Activated CD4-positive, alpha-beta T cell treated with anti-CD3 and anti-CD28 coated beads, Interleukin-2, amount 50 U/mL, for 16 hours (primary cell): Measurements from ENCODE around the gene SORBS1.

ENCODE experiments used
- DNase-seq: peaks from one replicate; pipeline ENCODE4 v3.0.0-alpha.2; 2020

The SORBS1 gene

DNA sequence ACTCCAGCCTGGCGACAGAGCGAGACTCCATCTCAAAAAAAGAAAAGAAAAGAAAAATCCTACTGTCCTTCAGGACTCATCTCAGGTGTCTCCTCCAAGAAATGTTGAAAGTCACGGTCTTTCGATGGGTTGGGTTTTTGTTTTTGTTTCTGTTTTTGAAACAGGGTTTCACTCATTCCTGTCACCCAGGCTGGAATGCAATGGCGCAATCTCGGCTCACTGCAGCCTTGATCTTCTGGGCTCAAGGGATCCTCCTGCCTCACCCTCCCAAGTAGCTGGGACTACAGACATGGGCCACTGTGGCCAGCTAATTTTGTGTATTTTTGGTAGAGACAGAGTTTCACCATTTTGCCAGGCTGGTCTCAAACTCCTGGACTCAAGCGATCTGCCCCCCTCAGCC, 3.1 kb upstream of the SORBS1 start:
- no peak for DNase-seq

DNA sequence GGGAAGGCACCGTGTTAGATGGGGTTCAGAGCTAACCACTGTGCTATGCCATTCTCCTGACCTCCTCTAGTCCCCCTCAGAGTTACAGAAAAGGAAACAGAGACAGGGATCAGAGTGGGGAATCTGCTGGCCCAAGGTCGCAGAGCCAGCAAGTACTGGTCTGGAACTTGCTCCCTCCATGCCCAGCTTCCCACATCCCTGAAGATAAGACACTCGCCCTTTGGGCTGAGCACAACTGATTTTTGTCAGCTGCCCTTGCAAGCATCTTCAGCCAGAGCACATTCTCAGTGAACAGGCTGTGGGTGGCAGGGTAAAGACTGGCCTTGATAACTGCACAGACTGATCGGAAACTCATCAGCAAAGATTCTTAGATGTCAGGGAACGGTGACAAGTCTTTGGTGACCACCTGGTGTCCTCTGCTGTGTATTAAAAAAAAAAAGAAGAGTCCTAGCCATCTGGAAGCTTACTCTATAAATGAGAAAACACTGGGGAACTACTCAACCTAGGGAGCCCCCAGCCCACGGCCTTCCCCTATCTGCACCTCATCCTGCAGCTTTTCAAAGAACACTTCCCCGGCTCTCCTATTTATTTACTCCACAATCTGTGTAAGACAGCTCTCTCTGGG, 1.3 kb upstream of the SORBS1 start:
- DNase-seq: no peak

DNA sequence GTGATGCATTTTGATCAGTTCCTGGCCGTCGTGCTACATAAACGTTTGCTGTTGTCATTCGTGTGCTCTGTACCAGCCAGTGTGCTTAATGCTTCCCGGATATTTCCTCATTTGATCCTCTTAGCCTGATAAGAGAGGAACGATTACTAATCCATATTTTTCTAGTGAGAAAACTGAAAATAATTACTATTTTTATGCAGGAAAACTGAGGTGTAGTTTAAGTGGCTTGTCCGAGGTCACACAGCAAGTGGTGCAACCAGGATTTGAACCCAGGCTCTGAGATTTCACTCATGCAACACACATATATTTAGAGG, 650 bp upstream of the SORBS1 start:
- no peak for DNase-seq

DNA sequence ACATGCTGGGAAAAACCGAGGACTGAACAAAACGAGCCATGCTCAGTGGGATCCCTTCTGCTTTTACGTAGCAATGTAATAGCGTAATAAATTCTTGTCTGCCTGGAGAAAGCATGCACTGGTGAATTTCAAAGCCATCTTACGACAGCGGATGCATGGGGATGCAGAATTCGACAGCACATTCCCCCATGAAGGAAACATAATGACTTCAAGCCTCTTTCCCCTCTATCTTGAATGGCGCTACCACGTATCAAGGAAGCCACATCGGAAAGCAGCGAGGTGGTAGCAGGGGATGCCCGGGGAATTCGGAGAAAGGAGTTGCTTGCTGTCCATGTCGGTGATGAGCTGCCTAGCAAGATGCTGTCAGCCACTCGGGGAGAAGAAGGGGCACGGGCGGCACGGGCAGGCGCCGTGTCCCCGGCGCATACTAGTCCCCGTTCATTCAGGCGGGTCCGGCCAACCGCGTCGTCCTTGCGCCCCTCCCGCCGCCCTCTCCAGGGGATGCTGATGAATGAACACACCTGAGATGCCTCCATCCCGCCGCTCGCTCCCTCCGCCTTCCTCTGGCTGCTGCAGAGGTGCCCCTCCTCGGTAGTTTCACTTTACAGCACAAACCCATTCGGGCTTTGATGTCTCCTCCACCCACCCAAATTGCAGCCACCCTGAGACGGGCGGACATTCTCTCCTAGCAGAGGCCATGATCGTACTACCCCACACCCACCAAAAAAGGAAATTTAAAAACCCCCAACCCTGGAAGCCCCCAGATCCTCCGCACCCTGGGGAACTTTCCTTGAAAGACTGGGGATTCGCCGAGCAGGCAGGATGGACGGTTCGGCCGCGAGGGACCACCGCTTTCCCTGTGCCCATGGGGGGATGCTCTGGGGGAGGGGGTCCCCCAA, 644 bp downstream of the SORBS1 start:
- DNase-seq: peak; percentile 33

DNA sequence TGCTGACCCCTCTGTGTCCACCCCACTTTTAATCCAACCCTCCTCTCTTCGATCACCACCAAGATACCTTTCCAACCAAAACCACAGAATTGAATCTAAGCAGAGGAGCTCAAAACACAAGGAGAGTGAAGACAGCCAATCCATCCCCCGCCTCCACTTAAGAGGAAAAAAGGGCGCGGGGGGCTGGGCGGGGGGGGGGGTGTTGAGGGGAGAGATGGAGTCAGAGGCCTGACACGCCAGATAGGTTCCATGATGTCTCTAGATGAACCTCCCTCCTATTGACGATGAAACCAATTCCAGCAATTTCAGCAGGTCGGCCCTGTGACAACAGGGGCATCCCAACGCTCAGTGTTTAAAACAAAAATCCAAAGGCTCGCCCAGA, 1.3 kb downstream of the SORBS1 start:
- no peak for DNase-seq

DNA sequence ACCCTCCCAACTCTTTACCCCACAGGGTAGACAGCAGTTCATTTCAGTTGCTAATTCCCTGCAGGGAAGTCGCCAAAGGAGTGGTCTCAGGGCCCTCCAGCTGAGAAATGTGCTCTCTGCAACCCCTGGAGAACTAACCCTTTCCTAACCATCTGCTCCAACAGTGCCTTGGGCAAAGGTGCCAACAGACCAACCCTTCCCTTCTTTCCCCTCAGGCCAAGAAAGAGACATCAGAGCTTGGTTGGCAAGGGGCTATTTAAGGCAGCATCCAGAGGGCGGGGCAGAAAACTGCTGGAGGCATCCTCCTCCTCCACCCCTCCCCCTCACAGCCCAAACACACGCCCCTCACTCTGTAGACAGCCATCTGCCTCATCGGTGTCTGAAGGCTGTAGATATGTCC, 1.7 kb downstream of the SORBS1 start:
- DNase-seq: no peak

DNA sequence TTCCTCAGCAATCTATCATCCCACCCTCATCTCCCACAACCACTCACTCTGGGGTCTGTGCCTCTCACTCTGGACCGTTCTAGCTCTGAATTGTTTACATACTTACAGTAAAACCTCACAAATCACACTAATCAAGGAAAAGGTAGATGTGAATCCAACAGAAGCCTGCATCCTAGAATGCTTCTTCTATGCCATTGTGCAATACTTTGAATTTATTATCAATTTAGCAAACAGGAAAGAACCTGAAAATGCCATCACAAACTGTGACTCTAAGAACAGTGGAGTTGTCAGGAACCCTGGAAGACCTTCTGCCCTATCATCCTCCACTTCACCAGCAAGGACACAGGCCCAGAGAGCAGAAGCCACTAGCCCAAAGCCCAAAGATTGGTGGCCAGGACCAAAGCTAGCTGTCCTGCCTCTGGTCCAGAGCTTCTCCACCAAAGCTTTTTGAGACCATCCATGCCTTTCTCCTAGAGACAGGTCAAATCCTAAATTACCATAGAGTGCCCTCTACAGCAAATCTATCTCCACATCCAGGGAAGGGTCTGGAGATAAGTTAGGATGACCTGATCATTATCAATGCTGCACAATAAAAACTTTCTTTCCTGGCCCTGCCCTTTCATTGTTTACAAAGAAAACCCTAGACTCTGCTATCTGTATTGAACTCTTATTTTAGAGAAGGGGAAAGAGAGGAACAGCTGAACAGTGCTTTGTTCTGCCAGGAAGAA, 2.4 kb downstream of the SORBS1 start:
- DNase-seq: no peak

DNA sequence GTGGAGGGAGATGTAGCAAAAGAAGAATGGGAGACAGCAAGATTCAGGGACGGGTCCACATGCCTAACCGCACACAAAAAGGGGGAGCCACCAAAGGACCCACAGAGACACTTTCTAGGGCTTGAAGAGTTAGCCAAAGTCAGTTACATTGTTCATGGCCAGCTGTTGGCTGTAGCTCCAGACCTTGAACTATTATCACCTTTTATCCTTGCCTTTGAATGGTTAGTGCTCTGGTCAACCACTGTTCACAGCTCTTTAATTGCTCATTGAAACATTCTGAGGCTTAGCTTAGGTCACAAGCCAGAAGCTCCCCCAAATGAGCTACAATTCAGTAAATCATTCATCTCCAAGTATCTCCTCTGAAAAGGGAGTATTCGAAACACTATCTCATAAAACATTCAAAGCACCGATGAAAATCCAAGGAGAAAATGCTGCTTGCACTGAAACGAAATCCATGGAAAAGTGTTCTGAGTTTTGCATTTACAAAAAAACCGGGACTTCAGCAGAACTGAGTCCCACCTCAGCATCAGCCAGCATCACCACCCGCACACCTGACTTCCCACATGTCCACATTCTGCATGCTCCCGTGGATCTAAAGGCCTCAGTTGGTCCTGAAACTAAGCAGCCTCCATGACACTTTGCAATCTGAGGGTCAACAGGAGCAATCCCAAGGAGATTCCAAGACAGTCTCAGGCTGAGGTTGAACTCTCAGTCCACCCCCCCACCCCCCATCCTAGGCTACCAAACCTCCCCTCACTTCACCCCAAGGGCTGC, 4.0 kb downstream of the SORBS1 start:
- no peak for DNase-seq

DNA sequence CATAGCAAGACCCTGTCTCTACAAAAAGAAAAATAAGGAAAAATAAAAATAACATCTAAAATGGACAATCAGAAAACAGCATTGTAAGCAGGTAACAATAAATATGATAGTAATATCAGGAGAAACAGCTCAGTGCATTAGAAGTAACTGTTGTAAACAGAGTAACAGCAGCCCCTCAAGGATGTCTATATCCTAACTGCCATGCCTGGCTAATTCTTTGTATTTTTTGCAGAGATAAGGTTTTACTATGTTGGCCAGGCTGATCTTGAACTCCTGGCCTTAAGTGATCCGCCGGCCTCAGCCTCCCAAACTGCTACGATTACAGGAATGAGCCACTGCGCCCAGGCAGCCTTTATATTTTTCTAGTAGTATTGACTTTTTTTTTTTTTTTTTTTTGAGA, 7.5 kb downstream of the SORBS1 start:
- DNase-seq: no peak

DNA sequence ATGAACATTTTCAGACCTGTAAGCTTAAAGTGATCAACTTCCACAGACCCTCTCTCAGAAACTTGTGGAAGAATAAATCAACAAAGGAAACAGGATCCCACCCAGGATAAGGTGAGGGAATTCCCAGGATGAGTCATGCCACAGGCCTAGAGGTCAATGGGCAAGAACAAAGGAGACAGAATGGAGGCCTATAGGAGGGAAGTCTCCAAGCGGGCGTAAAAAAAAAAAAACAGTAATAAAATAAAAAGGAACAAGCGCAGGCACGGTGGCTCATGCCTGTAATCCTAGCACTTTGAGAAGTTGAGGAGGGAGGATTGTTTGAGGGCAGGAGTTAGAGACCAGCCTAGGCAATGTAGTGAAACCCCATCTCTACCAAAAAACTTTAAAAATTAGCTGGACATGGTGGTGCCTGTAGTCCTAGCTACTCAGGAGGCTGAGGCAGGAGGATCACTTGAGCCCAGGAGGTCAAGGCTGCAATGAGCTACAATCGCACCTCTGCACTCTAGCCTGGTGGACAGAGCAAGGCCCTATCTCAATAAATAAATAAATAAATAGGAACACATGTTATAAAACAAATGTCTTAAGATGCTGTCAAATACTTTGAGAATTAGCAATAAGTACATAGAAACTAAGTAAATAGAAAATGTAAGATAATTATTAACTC, 8.4 kb downstream of the SORBS1 start:
- DNase-seq: no peak

DNA sequence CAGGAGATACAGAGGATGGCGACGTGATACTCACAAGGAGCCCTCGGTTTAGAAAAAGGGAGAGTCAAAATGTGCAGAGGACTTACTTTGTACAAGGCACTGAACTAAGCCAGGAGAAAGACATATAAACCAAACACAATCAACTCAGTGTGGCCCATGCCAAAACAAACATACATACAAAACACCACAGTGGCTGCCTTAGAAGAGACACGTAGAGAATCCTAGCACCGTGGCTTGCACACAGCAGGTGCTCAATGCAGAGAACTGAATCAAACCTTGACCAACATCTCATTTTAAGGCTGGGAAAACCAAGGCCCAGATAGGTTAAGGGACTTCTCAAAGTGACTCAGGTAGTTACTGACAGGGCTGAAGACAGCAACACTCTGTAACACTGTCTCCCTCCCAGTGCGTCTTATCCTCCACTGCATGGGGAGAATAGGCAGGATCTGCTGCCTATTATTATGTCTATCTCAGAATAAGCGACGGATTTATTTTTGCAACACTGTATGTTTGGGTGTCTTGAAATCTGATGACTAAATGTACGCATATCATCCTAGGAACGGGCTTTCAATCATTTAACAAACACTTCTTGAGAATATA, 11.0 kb downstream of the SORBS1 start:
- DNase-seq: no peak

DNA sequence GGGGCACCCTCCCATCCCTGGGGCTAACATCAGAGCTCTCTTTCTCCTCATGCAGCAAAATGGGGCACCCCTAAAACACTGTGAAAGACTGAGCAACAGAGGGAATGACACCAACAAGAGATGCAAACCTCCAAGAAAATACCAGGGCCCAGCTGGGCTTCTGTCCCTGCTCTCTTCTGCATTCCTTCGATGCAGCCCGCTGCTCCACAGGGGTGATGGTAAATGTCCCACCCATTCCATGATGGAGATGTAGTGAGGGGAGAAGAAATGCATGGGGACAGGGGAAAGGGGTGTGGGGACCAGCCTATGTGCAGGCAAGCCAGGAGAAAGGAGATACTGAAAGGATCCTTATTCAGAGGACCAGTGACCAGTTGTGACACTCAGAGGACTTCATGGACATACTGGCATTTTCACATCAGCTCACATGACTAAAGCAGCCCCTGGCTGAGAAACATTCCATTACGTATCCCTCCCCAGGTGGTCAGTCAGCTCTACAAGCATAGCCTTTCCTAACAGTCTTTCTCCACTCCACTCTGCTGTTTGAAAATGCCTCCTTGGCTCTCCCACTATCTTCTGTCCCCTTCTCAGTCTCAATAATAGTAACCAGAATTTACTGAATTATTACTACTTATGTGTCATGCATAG, 13.3 kb downstream of the SORBS1 start:
- DNase-seq: no peak

DNA sequence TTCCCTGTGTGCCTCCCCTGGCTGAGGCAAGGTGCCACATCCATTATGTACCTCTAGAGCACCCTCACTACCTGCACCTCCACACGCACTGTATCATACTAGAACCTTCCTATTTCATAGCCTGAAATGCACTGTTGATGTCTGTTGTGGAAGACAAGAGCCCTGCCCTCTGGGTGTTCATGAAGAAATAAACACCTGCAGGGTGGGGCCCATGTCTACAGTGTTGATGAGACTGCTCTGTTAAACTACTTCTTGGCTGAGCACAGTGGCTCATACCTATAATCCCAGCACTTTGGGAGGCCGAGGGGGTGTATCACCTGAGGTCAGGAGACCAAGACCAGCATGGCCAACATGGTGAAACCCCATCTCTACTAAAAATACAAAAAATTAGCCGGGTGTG, 14.0 kb downstream of the SORBS1 start:
- DNase-seq: no peak

DNA sequence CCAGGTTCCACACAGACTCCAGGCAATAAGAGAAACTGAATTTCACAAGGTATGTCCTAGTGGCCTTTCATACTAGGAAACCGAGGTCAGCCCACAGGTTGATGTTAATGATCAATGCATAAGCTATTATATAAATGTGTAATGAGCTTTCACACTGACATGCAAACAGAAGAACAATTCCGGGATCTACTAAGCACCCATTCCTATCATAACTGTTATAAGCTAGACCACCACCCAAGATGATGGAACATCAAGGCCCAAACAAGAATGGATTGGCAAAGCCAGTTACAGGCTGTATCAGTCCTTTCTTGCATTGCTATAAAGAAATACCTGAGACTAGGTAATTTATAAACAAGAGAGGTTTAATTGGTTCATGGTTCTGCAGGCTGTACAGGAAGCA, 15.2 kb downstream of the SORBS1 start:
- DNase-seq: no peak

DNA sequence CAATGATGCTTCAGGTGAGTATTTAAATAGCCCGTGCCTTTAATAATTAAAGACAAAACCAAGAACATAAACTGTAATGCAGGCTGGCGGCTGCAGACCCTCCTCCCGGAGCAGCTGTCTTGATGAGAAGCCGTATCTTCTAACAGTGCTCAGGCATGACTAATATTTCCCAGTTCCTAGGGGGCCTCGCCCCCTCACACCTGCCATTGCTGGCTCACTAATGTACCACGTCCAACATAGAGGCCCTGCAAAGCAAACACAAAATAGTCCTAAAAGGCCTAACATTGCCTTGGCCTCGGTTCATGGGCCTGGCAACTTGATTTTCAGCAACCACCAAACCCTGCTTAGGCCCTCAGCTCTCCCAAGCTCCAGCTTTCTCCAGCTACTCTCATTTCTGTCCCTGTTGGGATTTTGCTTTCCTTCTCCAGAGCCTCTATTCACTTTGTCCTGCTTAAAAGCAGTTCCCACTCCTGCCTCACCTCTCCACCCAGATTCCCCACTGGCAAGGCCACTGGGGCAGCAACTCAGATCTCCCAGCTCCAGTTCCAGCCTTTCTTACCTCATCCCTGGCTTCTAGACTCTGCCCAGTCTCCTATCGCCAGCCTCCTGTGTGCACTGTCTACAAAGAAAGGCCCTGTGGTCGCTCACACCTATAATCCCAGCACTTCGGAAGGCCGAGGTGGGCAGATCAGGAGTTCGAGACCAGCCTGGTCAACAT, 16.2 kb downstream of the SORBS1 start:
- DNase-seq: no peak

DNA sequence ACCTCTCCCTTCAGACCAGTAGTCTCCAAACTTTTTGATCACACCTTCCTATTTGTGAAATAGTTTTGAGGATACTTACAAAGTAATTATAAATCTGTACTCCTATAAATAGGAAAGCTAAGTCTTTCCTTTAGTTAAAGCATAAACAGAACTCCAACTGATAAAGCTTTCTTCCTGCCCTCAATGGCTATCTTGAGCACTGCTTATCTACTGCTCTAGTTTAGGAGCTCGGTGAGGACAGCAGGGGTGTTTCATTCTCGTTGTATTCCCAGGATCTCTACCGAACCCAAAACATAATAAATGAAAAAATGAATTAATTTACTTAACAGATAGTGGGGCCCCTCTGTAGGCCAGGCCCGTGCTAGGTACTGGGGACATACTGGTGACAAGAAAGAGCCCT, 17.7 kb downstream of the SORBS1 start:
- no peak for DNase-seq

DNA sequence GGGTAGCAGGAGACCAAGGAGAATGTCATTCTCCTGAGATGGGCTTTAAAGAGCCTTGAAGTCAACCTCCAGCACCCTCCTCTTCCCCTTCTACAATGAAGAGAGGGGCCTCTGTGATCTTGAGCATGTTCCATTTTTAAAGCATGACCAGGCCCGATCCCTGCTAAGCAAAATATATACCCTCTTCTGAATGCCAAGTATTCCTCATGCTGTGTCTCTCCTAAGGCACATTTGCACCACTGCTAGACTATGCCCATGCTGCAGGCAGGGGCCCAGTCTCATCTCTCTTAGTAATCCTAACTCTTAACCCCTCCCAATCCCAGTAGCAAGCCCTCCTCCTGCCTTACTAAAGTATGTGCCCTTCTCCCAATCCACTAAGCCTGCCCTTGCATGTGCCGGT, 18.4 kb downstream of the SORBS1 start:
- no peak for DNase-seq

DNA sequence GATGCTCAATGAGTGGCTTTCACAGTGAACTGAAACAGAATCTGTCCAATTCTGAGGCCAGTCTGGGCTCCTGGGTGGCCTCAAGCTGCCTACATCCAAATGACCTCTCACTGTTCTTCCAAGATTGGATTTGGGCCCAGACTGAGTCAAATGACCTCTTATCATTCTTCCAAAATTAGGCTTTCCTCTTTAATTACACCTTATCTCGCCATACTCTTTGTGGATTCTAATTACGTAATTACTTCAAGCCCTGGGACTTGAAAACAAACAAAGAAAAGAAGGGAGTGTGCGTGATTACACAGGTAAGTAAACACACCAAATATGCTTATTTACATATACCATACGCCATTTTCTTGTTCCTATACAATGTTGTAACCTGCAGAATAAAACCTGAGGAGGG, 18.8 kb downstream of the SORBS1 start:
- DNase-seq: no peak

DNA sequence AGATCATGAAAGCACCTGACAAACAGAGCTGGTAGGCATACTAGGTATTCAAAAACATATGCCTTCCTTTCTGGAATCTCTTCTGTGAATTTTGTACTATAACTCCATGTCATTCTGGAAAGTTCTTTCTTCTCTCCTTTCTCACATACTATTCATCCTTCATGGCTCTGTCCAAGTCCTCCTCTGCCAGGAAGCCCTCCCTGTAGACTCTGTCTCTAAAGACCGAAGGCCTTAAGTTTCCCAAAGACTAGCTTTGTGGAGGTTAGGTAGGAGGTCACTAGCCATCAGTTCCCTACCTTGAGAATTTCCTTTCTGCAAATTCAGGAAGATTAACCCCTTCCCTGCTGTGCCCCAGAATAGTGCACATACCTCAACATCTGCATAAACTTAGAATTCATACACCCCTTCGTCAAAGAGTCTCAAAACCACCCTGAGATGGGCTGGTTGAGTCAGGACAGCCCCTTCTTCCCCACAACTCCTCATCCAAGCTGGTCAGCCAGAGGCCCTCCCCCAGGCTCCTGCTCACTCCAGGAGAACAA, 20.6 kb downstream of the SORBS1 start:
- DNase-seq: no peak

DNA sequence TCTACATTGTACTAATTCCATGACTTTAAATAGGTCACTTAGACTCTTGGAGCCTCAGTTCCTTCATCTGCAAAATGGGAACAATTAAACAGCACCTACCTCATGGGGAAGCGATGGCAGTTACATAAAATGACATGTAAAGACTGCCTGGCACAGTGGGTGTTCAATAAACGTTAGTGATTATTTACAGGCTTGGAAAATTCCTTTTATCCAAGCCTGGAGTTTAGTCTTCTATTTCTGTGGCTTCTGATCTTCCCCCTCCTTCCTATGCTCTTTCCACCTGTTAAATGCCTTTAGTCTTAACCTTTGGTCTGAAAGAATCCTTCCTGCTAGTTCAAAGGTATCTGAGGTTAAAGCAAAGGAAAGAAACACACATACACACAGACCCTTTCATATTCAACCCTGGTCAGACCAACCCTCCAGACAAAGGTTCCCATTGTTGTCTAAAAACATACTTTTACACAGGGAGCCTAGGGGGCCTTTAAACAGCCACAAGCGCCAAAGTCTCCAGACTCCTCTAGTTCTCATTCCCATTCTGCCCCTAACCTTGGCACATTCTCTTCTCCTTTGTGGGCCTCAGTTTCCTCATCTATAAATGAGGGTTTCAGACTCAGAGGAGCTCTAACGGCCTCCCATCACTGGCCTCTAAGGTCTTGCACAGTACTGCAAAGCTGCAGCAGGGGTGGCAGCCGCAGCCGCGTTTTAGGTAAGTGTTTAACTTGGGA, 21.4 kb downstream of the SORBS1 start:
- no peak for DNase-seq
